HG03558 (cell line): ENCODE measurements around the gene CHFR.
"Not testable (repeated sequence)": the region's sequence is repeated elsewhere in the genome, so short reads cannot be mapped to it uniquely, and the experiment has no call there.

Experiments
- ATAC-seq: cut with Tn5 transposase; IDR thresholded peaks from one replicate; pipeline ENCODE4 v1.9.1; 2021; ENCODE audit warnings: moderate number of reproducible peaks; ENCODE audit not compliant: unreplicated experiment; ENCODE audit errors: extremely low read depth

The CHFR gene

GRCh38 chr12:132818562-132818961 is 68.8 kb downstream of the CHFR start:
- no peak for ATAC-seq

- no peak for ATAC-seq
These were observed 73.2 kb downstream of the CHFR start for GRCh38 chr12:132814232-132814631.

- ATAC-seq = no peak
These were observed 74.0 kb downstream of the CHFR start for GRCh38 chr12:132813443-132813842.

DNA sequence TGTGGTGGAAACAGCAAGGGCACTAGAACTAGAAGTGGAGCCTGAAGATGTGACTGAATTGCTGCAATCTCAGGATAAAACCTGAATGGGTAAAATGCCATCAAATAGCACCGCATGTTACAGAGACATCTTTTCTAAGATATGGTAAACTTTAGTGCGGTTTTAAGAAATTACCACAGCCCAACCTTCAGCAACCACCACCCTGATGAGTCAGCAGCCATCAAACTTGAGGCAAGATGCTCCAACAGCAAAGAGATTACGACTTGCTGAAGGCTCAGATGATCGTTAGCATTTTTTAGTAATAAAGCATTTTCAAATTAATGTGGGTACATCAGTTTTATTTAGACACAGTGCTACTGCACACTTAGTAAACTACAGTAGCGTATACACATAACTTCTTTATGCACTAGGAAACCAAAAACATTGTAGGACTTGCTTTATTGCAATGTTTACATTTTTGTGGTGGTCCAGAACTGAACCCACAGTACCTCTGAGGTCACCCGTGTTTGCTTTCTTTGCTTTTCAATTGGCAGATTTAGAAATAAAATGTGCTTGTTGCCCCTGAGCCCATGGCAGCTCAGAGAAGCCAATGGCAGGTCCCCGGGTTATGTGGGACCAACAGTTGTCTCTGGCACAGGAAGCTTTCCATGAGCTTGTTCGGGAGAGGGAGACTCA is 74.6 kb downstream of the CHFR start:
- ATAC-seq = no peak

DNA sequence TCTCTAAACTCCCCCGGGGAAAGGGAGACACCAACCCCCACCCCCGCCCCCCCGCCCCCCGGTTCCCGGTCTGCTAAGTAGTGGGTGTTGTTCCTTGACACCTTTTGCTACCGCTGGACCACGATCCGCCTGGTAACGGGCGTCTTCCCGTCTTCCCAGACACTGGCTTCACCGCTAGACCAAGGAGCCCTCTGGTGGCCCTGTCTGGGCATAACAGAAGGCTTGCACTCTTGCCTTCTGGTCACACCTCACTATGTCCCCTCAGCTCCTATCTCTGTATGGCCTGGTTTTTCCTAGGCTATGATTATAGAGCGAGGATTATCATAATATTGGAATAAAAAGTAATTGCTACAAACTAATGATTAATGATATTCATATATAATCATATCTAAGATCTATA is 78.0 kb downstream of the CHFR start:
- ATAC-seq = not testable (repeated sequence)

GRCh38 chr12:132807295-132808092 is 79.9 kb downstream of the CHFR start:
- no peak for ATAC-seq

- ATAC-seq = no peak
These were observed 80.5 kb downstream of the CHFR start for GRCh38 chr12:132806857-132807256.

DNA sequence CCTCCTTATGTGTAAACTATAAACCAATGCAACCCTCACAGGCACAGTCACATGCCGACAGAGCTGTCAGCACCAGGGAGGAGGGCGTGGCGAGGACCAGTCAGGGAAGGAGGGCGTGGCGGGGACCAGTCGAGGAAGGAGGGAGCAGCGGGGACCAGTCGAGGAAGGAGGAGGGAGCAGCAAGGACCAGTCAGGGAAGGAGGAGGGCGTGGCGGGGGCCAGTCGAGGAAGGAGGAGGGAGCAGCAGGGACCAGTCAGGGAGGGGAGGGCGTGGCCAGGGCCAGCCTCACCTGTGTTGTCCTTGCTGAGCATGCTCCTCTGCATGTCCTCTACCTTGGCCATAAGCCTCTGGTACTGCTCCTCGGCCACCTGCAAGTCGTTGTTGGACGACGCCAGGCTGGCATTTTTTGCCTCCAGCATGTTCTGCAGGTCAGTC is 83.0 kb downstream of the CHFR start:
- no peak for ATAC-seq

- ATAC-seq = no peak
These were observed 83.5 kb downstream of the CHFR start for GRCh38 chr12:132803888-132804287.

GRCh38 chr12:132803125-132803524 is 84.3 kb downstream of the CHFR start:
- ATAC-seq = no peak

DNA sequence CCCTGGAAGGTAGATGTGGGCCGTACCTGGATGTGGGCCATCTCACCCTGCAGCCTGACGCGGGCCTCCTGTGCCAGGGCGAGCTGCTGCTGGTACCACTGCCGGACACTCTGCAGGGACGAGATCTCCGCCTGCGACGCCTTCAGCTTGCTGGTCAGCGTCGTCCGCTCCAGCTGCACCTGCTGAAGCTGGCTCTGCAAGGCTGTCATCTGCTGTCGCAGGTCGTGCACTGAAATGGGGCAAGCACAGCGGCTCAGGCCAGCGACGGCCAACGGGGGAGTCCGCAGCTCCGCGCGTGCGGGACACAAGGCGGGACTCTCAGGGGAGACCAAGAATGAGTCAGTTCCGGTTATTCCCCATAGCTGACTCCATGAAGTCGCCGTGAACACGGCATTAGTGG is 85.7 kb downstream of the CHFR start:
- no peak for ATAC-seq

- no peak for ATAC-seq
These were observed 88.6 kb downstream of the CHFR start for GRCh38 chr12:132798836-132799235.

DNA sequence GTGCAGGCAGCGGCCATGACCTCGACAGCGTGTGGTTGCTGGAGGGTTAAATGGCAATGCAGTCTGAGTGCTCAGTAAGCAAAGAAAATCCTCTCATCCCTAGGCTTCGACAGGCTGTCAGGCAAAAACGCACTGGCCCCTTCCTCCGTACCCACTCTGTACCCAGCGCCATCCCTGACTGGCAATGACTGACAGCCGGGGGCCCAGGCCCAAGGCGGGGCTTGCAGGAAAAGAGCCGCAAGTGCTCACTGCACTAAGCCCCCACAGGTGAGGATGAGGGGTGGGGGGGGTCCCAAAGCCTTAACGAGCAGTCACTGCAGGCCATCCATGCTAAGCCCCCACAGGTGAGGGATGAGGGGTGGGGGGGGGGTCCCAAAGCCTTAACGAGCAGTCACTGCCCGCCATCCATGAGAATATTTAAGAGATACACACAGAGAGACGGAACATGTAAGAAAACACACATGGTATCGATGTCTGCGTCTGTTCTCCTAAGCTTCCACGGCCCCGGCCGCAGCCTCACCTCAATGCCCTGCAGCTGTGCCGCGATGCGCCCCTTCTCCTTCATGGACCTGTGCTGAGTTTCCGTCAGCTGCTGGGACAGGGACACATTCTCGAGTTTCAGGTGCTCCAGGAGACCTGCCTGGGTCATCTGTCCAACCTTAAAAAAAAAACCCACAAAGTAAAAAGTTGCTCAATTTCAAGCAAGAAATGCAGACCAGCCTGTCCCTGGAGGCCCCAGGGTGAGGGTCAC is 89.4 kb downstream of the CHFR start:
- no peak for ATAC-seq

DNA sequence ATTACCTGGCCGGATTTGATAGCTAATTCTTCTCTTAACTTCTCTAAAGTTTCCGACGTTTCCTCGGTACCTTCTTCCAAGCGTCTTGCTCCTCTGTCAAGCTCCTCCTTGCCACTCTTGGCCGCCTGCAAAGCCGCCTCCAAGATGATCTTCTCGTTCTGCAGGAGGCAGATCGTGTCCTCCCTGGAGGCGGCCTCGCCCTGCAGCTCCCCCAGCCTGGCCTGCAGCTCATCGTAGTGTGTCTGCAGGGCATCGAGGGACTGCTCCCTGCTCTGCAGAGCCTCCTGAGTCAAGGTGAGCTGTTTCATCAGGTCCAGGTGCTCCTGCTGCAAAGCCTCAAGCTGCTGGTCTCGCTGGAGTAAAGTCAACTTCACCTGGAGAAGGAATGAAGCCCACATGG is 91.6 kb downstream of the CHFR start:
- no peak for ATAC-seq

GRCh38 chr12:132791940-132792339 is 95.5 kb downstream of the CHFR start:
- ATAC-seq = not testable (repeated sequence)

GRCh38 chr12:132789099-132789471 is 98.3 kb downstream of the CHFR start:
- ATAC-seq = no peak

DNA sequence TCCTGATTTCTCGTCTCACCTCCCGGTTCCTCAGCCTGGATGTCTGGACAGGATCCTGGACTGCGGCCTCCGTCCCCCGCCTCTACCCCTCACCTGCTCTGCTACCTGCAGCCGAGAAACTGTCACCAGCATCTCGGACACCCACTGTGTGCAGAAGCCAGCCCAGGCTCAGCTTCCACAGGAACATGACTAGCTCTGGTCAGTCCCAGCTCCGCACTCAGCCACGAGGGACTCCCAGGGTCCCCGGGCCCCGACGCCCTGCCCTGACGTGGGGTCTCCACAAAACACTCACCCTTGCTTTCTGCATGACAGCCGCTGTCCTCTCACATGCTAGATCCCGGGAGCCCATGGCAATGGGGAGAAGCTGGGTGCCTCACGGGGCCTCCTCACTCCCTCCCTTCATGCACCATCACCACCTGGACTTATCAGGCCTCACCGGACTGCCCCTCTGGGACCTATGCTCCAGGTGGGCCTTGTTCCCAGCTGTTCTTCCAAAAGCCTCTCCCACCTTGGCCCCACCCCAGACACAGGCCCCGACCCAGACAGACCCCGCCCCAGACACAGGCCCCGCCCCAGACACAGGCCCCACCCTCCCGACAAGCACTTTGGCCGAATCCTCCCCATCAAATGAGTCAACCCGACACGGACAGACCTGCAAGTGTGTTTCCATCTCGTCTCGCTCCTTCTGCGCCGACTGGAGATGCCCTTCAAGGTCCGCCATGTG is 98.9 kb downstream of the CHFR start:
- no peak for ATAC-seq

GRCh38 chr12:132787877-132788276 is 99.5 kb downstream of the CHFR start:
- no peak for ATAC-seq

DNA sequence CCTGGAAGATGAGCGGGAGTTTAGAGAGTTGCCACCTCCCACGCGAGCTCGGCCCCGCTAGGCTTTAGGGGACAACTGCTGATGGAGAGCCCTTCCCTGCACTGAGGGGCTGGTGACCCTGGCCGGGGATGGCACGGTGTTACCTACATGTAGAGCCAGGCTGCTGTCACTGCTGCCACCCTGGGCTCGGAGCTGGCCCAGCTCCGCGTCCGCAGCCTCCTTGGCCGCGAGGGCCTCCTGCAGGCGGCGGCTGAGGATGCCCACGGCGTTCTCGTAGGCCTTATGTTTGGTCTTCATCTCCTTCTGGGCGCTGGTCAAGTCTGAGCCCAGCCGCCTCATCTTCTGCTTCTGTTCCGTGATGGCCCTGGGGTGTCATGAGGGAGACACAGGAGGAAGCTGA is 101.2 kb downstream of the CHFR start:
- no peak for ATAC-seq

DNA sequence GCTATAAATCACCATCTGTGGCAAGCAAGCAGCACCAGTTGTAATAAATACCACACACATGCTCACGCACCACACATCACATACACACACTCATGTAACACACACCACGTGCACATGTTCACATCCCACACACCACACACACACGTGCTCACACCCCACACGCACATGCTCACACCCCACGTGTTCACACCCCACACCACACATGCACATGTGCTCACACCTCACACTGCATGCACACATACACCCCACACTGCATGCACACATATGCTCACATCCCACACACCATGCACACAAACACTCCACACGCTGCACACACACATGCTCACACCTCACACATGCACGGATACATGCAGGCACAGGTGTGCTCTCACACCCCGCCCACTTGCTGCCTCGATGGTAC is 102.8 kb downstream of the CHFR start:
- ATAC-seq = no peak
